GM20000 (cell line): ENCODE results near the gene RIPOR2.

Experiments
- DNase-seq: peaks from one replicate; pipeline ENCODE4 v3.0.0; 2012; ENCODE audit warnings: low spot score
- CTCF ChIP-seq: IDR thresholded peaks from 2 replicates; pipeline ENCODE4 v1.5.1; 2012; ENCODE audit warnings: mild to moderate bottlenecking, control low read depth; ENCODE audit errors: extremely low read depth, missing control alignments

RIPOR2 gene

GRCh38 chr6:24844903-24845302 is 90.9 kb downstream of the RIPOR2 start:
- TF ChIP-seq CTCF, result no peak
- DNase-seq, result peak; percentile 23

GRCh38 chr6:24844061-24844460 is 91.7 kb downstream of the RIPOR2 start:
- TF ChIP-seq CTCF, result no peak
- DNase-seq, result no peak

- no peak for TF ChIP-seq CTCF
- DNase-seq, result no peak
Observed at GRCh38 chr6:24840187-24840586, 95.6 kb downstream of the RIPOR2 start.

GRCh38 chr6:24838994-24839393 is 96.8 kb downstream of the RIPOR2 start:
- no peak for DNase-seq
- no peak for TF ChIP-seq CTCF

- no peak for DNase-seq
- no peak for TF ChIP-seq CTCF
Observed at GRCh38 chr6:24838081-24838480, 97.7 kb downstream of the RIPOR2 start.

GRCh38 chr6:24836109-24836508 is 99.7 kb downstream of the RIPOR2 start:
- no peak for TF ChIP-seq CTCF
- DNase-seq, result no peak

- no peak for DNase-seq
- no peak for TF ChIP-seq CTCF
Observed at GRCh38 chr6:24833711-24834386, 101.9 kb downstream of the RIPOR2 start.
